T-helper 1 cell treated with Interleukin-12 subunit alpha and Interleukin-12 subunit beta and Interleukin-4 antibody, amounts not matched to agents 30 ng/mL and 1 ng/mL, for 36 hours (primary cell): ENCODE data around the gene BRD3OS. TPM values are rescaled to one million over a fixed set of nuclear protein-coding genes. Genes with fewer than 3 reads are reported as not detected.
"Not testable (repeated sequence)": the region's sequence is repeated elsewhere in the genome, so short reads cannot be mapped to it uniquely, and the experiment has no call there.

Experiments
- intact Hi-C: fragments of 100-400 bp; cut with micrococcal nuclease; formaldehyde crosslinking; loops from one replicate; pipeline ENCODE4 v1.15.1; 2024
- total RNA-seq: library from RNA; stranded (reverse); gene quantifications from 2 replicates; pipeline ENCODE4 v1.2.3, GENCODE V29; 2022

Gene BRD3OS
- total RNA-seq, 1 donor from 2014 or later, result 14.4 TPM

- intact Hi-C loops, result not testable (repeated sequence)
Measured at GRCh38 chr9:133988771-133989170, 36.5 kb upstream of the BRD3OS start.

- intact Hi-C loops, result loop anchor here (5.0 kb wide), 1 partner anchor 572 kb away; the partner anchor contains the start of gene REXO4
Measured at GRCh38 chr9:133989625-133990365, 35.5 kb upstream of the BRD3OS start.

- intact Hi-C loops, result loop anchor here (5.0 kb wide), 1 partner anchor 573 kb away; the partner anchor contains the start of gene REXO4
Measured at GRCh38 chr9:133990366-133991213, 34.7 kb upstream of the BRD3OS start.

DNA sequence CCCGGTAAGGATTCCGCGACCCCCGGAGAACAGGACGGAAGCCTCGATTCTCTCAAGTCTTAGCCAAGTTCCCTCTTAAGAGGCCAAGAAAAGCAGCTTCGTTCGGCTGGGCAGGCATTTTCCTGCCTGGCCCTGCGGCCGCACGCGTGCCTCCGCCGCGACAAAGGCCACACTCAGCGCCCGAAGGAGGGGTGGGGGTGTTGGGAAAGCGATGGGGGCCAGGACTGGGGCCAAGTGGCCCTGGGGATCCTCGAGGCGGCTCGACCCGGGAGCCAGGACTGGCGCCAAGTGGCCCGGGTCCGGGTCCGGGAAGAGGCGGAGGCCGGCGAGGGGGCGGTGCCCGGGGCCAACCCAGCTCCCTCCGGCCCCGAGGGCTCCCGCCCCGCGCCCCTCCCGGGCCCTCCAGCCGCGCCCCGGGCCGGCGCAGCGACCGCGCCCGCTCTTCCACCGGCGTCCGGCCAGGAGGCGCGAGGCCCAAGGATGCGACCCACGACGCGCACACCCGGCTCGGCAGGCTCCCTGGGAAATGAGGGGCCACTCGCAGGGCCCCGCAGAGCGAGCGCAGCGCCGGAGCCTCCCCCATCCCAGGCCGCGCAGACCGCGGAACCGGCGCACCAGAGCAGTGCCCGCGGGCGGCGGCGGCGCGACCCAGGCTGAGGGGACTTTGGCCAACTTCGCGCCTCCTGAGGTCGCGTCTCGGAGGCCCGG is 33.9 kb upstream of the BRD3OS start:
- intact Hi-C loops, result loop anchor here (5.0 kb wide), 1 partner anchor 574 kb away; the partner anchor contains the start of gene REXO4

GRCh38 chr9:133991964-133992779 is 33.1 kb upstream of the BRD3OS start, which contains the start of gene VAV2:
Gene VAV2 (minus strand): TSS chr9:133992324. CDS start chr9:133992278, 46 bp downstream.
- intact Hi-C loops, result loop anchor here (1.0 to 5.0 kb wide), 4 partner anchors 76 to 575 kb away; partner anchors contain the start of genes BRD3, REXO4 and RNU6ATAC

GRCh38 chr9:133992780-133993634 is 32.3 kb upstream of the BRD3OS start:
- intact Hi-C loops, result loop anchor here (1.0 to 5.0 kb wide), 4 partner anchors 75 to 576 kb away; partner anchors contain the start of genes BRD3, REXO4 and RNU6ATAC

DNA sequence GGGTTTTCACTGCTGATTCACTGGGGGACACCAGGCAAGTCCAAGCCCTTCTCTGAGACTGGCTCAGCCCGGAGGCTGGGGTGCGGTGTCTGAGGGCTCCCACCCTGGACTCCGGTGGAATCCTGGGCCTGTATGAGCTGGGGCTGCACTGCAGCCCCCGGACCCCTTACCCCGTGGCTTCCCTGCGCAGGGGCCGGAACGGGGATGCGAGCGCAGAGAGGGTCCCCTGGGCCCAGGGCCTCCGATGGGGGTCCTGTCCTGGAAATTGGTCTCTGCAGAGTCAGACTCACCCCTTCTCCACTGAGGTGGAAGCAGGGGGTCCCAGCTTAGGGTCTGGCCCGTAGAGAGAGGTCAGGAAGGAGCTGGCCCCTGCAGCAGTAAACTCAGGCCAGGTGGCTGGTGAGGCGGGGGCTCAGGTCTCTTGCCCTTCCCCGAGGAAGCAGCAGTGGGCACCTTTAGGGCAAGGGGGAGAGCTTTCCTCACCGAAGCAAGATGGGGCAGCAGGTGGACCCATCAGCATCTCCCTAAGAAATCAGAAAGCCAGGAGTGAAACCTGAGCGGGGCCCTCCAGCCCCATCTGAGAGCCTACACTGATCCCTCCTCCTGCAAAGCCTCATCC is 31.5 kb upstream of the BRD3OS start:
- intact Hi-C loops, result loop anchor here (1.0 to 5.0 kb wide), 6 partner anchors 32 to 576 kb away; partner anchors contain the start of genes BRD3OS and REXO4

DNA sequence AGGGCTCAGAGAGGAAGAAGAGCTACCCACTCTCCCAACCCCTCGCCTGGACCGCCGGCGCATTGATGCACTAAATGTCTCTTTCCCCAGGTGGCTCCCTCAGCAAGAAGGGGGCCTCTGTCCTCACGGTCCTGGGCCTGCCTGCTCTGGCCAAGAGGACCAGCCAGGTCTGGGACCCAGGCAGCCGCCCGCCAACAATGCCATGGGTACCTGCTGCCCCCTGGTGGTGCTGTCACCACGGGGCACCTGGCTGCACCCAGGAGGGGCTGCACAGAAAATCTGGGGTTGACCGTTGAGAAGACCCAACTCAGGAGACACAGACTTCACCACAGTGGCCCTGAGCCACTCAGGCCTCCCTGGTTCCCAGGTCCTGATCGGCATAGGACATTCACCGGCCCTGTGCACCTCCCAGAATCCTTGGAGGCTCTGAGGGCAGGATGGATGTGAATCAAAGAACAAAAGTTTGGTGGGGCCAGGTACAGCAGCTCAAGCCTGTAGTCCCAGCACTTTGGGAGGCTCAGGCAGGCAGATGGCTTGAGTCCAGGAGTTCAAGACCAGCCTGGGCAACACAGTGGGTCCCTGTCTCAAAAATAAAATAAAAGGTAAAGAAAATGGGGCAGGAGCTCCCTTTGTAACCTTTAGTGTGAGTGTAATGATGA is 30.8 kb upstream of the BRD3OS start:
- intact Hi-C loops, result loop anchor here (1.0 to 5.0 kb wide), 6 partner anchors 31 to 577 kb away; partner anchors contain the start of genes BRD3OS and REXO4

DNA sequence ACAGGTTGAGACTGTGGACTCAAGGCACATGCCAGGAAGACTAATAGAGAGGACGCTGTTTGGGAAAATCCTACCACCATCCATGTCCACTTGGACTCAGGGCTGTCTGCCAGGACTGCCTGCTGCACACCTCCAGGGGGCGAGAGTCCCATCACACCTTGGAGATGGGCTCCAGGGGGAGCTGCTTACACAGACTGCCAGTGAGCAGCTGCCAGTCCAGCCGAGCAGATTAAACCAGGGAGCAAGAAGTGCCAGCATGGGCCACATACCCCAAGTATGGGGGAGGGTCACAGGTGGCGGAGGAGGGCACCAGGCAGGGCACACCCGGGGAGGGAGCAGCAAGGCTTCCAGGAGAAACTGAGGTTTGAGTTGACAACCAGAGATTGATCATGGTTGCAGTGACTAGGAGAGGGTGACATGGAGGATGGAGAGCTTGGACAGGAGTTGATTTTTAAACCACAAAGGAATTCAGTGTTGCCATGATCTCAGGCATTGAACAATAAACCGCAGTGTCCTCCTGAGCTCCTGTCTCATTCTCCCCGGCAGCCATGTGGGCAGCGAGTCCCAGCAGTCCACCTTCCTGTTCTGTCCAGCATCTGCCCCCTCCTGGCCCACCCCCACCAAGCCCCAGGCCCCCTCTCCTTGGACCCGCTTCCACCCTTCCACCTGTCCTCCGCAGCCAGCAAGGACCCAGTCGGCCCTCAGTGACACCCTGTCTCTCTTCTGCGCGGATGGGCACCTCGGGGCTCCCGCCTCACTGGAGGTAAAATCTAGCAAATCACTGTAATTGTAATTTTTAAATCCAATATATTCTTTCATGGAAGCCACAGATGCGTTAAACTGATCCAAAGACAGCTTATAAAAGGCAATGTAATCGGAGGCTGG is 30.0 kb upstream of the BRD3OS start:
- intact Hi-C loops, result no loop called here

GRCh38 chr9:133996531-133997520 is 28.5 kb upstream of the BRD3OS start:
- intact Hi-C loops, result no loop called here

DNA sequence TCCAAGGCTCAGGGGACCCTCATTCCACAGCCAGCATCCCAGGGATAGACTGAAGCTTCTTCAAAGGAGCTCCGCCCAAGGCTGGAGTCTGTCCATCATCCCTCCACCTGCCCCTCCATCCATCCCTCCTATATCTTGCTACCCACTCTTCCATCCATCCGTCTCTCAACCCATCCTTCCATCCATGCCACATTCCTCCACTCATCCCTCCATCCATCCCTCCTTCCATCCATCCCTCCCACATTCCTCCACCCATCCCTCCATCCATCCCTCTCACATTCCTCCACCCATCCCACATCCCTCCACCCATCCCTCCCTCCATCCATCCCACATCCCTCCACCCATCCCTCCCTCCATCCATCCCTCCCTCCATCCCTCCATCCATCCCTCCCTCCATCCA is 27.7 kb upstream of the BRD3OS start:
- intact Hi-C loops, result no loop called here

DNA sequence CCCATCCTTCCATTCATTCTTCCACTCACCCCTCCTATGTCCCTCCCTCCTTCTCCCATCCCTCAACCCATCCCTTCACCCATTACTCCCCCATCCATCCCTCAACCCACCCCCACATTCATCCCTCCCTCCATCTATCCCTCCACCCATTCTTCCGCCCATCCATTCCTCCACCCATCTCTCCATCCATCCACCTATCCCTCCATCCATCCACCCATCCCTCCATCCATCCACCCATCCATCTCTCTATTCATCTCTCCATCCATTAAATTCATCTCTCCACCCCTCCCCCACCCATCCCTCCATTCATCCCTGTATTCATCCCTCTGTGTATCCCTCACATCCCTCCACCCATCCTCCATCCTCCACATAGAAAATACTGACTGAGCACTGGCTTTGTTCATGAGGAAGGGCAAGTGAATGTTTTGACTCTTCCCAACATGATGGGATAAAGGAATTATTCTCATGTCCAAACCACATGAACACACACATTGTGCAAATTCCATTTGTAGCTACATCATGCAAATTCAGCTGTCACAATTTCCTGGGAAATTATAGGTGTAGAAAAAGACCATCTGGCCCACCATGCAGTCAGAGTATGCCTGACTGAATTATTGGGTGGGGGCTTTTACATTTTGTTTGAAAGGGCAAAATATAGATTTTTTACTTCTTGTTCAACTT is 26.2 kb upstream of the BRD3OS start:
- intact Hi-C loops, result no loop called here

DNA sequence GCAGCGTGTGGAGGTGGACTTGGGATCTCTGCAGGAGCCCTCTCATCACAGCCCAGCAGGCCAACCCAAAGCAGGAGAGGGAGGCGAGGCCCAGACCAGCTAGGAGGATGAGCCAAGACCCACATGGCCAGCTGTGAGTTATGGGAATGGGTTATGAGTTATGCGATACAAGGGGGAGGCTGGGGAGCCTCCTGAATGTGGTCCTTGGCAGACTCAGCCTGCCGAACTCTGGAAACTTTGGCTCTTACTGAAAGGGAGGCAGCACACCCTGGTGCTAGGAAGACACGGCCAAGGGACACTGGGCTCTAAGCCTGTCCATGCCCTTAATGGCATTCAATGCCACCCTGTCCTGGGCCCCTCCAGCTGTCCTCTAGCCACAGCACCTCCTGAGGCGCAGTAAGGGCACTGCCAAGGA is 25.4 kb upstream of the BRD3OS start:
- intact Hi-C loops, result no loop called here

- intact Hi-C loops, result no loop called here
Measured at GRCh38 chr9:134002796-134003195, 22.5 kb upstream of the BRD3OS start.

- intact Hi-C loops, result no loop called here
Measured at GRCh38 chr9:134003237-134003636, 22.0 kb upstream of the BRD3OS start.
